NCI-H1092 treated with DMSO at 0.1 percent for 48 hours (cell line): Measurements from ENCODE around the gene CYP27A1.
A peak's percentile ranks its signal among the peaks of the same experiment; 100 is the strongest.
"Not testable (repeated sequence)": the region's sequence is repeated elsewhere in the genome, so short reads cannot be mapped to it uniquely, and the experiment has no call there.

Experiments used
- DNase-seq: peaks from one replicate; lab custom pipeline; 2025; lab: John Stamatoyannopoulos, UW

CYP27A1 gene

GRCh38 chr2:218781691-218782527 lies at the start of gene CYP27A1:
CYP27A1 (plus strand) TSS chr2:218782147; CDS start chr2:218782183, 36 bp downstream.
- DNase-seq, result peak; percentile 17

- DNase-seq, result no peak
These were observed 49.2 kb upstream of the CYP27A1 start for GRCh38 chr2:218732761-218733158.

GRCh38 chr2:218733171-218734021 lies 48.6 kb upstream of the CYP27A1 start:
- DNase-seq, result no peak

GRCh38 chr2:218734190-218734975 lies 47.6 kb upstream of the CYP27A1 start:
- DNase-seq, result no peak

- DNase-seq, result no peak
These were observed 45.4 kb upstream of the CYP27A1 start for GRCh38 chr2:218736531-218736930.

GRCh38 chr2:218743068-218743467 lies 38.9 kb upstream of the CYP27A1 start:
- DNase-seq, result no peak

GRCh38 chr2:218744615-218745014 lies 37.3 kb upstream of the CYP27A1 start:
- no peak for DNase-seq

GRCh38 chr2:218745160-218745558 lies 36.8 kb upstream of the CYP27A1 start:
- no peak for DNase-seq

- DNase-seq, result no peak
These were observed 36.1 kb upstream of the CYP27A1 start for GRCh38 chr2:218745559-218746469.

- no peak for DNase-seq
These were observed 35.5 kb upstream of the CYP27A1 start for GRCh38 chr2:218746470-218746795.

GRCh38 chr2:218746960-218747359 lies 35.0 kb upstream of the CYP27A1 start:
- DNase-seq, result no peak

- DNase-seq, result no peak
These were observed 33.1 kb upstream of the CYP27A1 start for GRCh38 chr2:218748741-218749441.

- DNase-seq, result no peak
These were observed 27.7 kb upstream of the CYP27A1 start for GRCh38 chr2:218754201-218754600.

GRCh38 chr2:218754781-218755180 lies 27.2 kb upstream of the CYP27A1 start:
- DNase-seq, result no peak

GRCh38 chr2:218755198-218755566 lies 26.8 kb upstream of the CYP27A1 start:
- no peak for DNase-seq

- DNase-seq, result no peak
These were observed 26.2 kb upstream of the CYP27A1 start for GRCh38 chr2:218755567-218756404.

GRCh38 chr2:218756599-218757377 lies 25.2 kb upstream of the CYP27A1 start:
- DNase-seq, result no peak

GRCh38 chr2:218761795-218762194 lies 20.2 kb upstream of the CYP27A1 start:
- no peak for DNase-seq

GRCh38 chr2:218772759-218773158 lies 9.2 kb upstream of the CYP27A1 start:
- DNase-seq, result not testable (repeated sequence)
